Smooth muscle cell (in vitro differentiated cells): ENCODE data around the gene ANKRD33. TPM values are rescaled to one million over a fixed set of nuclear protein-coding genes. Genes with fewer than 3 reads are reported as not detected.

Experiments used
- DNase-seq: peaks from one replicate; lab custom pipeline; 2025; ENCODE audit not compliant: unreplicated experiment; lab: John Stamatoyannopoulos, UW
- H2AFZ ChIP-seq: fragments of 200-600 bp; sonication (generic); 2 replicates; pipeline ENCODE4 v1.6.0; 2016; ENCODE audit warnings: antibody characterized with exemption, low read depth, mild to moderate bottlenecking
- H3F3A ChIP-seq: fragments of 200-600 bp; sonication (generic); 2 replicates; pipeline ENCODE4 v1.6.0; 2017; ENCODE audit warnings: antibody characterized with exemption, low read depth
- H3K27ac ChIP-seq: fragments of 200-600 bp; sonication (generic); 2 replicates; pipeline ENCODE4 v1.5.1; 2016; ENCODE audit warnings: low read depth, mild to moderate bottlenecking
- H3K27me3 ChIP-seq: fragments of 200-600 bp; sonication (generic); 2 replicates; pipeline ENCODE4 v1.6.1; 2016; ENCODE audit warnings: low read depth, mild to moderate bottlenecking
- H3K36me3 ChIP-seq: fragments of 200-600 bp; sonication (generic); 2 replicates; pipeline ENCODE4 v1.5.1; 2016; ENCODE audit warnings: low read depth
- H3K4me1 ChIP-seq: fragments of 200-600 bp; sonication (generic); 2 replicates; pipeline ENCODE4 v1.5.1; 2016; ENCODE audit warnings: low read depth
- H3K4me2 ChIP-seq: fragments of 200-600 bp; sonication (generic); 2 replicates; pipeline ENCODE4 v1.6.0; 2016; ENCODE audit warnings: mild to moderate bottlenecking
- H3K4me3 ChIP-seq: fragments of 200-600 bp; sonication (generic); 2 replicates; pipeline ENCODE4 v1.5.1; 2016; ENCODE audit warnings: mild to moderate bottlenecking
- H3K79me2 ChIP-seq: fragments of 200-600 bp; sonication (generic); 2 replicates; pipeline ENCODE4 v1.6.0; 2016; ENCODE audit warnings: low read depth, mild to moderate bottlenecking
- H3K9ac ChIP-seq: fragments of 200-600 bp; sonication (generic); 2 replicates; pipeline ENCODE4 v1.6.0; 2016; ENCODE audit warnings: low read depth
- H3K9me3 ChIP-seq: fragments of 200-600 bp; sonication (generic); replicated peaks from 2 replicates; pipeline ENCODE4 v1.5.1; 2016; ENCODE audit warnings: low read depth
- H4K20me1 ChIP-seq: fragments of 200-600 bp; sonication (generic); 2 replicates; pipeline ENCODE4 v1.6.0; 2016; ENCODE audit warnings: low read depth
- WGBS: methylation state at CpG from one replicate; pipeline ENCODE4 v1.1.7; 2016; ENCODE audit warnings: low lambda C conversion rate; 5-methylcytosine and 5-hydroxymethylcytosine counted together
- polyA plus RNA-seq: library from polyadenylated mRNA; unstranded; fragments of >200 nt; fragmentation: Nextera tagmentation; extraction: Ambion mirVana; gene quantifications from 2 replicates; pipeline ENCODE4 v1.2.1, GENCODE V29; 2016
- total RNA-seq: library from RNA; depleted of rRNA; stranded (reverse); fragments of >200 nt; gene quantifications from 2 replicates; pipeline ENCODE4 v1.2.3, GENCODE V29; 2014
- TF ChIP-seq, protein P1 (sequence below): fragments of 200-600 bp; sonication (generic); IDR thresholded peaks from 2 replicates; pipeline ENCODE4 v1.5.1; 2017; ENCODE audit warnings: borderline replicate concordance, mild to moderate bottlenecking, antibody characterized with exemption; ENCODE audit not compliant: insufficient read depth, poor library complexity, severe bottlenecking

The ANKRD33 gene
- total and polyA plus RNA-seq, 2 experiments from 2014 or later = 1.3 TPM; not detected in 1

DNA sequence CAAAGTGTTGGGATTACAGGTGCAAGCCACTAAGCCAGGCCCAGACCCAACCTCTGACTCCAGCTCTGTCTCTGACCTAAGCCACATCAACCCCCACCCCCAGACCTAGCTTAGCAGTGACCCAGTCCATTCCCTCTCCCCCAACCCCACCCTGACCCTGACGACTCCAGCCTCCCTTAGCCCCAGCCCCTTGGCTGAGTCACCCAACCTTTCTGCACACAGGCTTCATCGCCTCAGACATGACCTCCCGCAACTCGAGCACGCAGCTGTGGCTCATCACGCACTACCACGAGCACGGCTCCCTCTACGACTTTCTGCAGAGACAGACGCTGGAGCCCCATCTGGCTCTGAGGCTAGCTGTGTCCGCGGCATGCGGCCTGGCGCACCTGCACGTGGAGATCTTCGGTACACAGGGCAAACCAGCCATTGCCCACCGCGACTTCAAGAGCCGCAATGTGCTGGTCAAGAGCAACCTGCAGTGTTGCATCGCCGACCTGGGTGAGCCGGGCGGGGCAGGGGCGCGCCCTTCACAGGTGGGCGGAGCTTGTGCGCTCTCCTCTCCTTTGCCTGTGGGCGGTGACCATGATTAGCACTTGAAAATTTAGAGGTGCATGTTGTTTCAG is 27.2 kb downstream of the ANKRD33 start:
- H3K79me2 ChIP-seq = no peaks in the 10 kb centered on the region
- no peak overlapping the region for H3K9ac ChIP-seq
- no peaks in the 10 kb centered on the region for H4K20me1 ChIP-seq
- H3K4me2 ChIP-seq = no peak overlapping the region
- no peaks in the 10 kb centered on the region for H3F3A ChIP-seq
- no peak overlapping the region for H3K4me3 ChIP-seq
- no peaks in the 10 kb centered on the region for H3K9me3 ChIP-seq
- DNase-seq = no peak
- no peaks in the 10 kb centered on the region for H3K4me1 ChIP-seq
- no peak overlapping the region for H2AFZ ChIP-seq
- no peaks in the 10 kb centered on the region for H3K27me3 ChIP-seq
- TF ChIP-seq, protein P1, sequence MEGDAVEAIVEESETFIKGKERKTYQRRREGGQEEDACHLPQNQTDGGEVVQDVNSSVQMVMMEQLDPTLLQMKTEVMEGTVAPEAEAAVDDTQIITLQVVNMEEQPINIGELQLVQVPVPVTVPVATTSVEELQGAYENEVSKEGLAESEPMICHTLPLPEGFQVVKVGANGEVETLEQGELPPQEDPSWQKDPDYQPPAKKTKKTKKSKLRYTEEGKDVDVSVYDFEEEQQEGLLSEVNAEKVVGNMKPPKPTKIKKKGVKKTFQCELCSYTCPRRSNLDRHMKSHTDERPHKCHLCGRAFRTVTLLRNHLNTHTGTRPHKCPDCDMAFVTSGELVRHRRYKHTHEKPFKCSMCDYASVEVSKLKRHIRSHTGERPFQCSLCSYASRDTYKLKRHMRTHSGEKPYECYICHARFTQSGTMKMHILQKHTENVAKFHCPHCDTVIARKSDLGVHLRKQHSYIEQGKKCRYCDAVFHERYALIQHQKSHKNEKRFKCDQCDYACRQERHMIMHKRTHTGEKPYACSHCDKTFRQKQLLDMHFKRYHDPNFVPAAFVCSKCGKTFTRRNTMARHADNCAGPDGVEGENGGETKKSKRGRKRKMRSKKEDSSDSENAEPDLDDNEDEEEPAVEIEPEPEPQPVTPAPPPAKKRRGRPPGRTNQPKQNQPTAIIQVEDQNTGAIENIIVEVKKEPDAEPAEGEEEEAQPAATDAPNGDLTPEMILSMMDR = no peak
- H3K27ac ChIP-seq = no peak overlapping the region
- 86% methylated on average over 28 of the region's 28 CpGs for WGBS
- no peaks in the 10 kb centered on the region for H3K36me3 ChIP-seq

DNA sequence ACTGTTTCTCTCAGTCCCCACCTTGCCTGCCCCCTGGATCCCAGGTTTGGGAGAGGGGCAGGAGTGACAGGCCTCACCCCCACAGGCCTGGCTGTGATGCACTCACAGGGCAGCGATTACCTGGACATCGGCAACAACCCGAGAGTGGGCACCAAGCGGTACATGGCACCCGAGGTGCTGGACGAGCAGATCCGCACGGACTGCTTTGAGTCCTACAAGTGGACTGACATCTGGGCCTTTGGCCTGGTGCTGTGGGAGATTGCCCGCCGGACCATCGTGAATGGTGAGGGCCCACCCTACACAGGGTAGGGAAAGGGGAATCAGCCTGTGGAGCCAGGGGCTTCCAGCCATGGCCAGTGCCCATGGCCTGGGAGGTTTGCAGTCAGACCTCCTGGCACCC is 28.0 kb downstream of the ANKRD33 start:
- Histone ChIP-seq H3K4me2 (no peak overlapping the region), H3K9me3 (no peaks in the 10 kb centered on the region), H3F3A (no peaks in the 10 kb centered on the region), H3K27ac (no peak overlapping the region), H3K4me3 (no peak overlapping the region), H3K27me3 (no peaks in the 10 kb centered on the region), H3K36me3 (no peaks in the 10 kb centered on the region), H3K9ac (no peak overlapping the region), H3K4me1 (no peaks in the 10 kb centered on the region), H3K79me2 (no peaks in the 10 kb centered on the region), H2AFZ (no peak overlapping the region), H4K20me1 (no peaks in the 10 kb centered on the region)
- 93% methylated on average over 11 of the region's 11 CpGs for WGBS
- DNase-seq = no peak
- TF ChIP-seq, protein P1 = no peak

DNA sequence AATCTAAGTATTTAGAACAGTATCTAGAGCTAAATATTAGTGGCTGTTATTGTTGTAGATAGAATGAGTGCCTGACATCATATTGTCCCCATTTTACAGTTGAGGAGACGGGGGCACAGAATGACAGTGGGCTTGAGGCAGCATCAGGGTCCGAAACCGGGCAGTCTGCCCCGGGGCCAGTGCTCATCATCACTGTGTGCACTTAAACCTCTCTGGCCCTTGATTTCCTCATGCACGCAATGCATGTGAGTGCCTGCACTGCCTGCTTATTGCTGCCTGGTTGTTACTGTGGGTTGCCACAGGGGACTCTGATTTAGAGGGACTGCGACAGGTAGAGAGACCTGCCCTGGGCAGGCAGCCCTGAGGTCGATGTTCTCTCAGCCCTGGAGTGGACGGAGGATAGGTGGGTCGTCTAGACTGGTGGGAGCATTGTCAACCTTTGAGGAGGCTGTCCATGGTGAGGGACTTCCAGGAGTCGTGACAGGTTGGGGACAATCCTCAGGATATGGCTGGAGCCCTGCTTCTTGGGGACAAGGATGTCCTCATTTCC is 29.2 kb downstream of the ANKRD33 start:
- Histone ChIP-seq H3K4me3 (no peak overlapping the region), H3F3A (no peaks in the 10 kb centered on the region), H3K79me2 (no peaks in the 10 kb centered on the region), H3K27me3 (no peaks in the 10 kb centered on the region), H3K4me2 (no peak overlapping the region), H3K9ac (no peak overlapping the region), H3K36me3 (no peaks in the 10 kb centered on the region), H3K9me3 (no peaks in the 10 kb centered on the region), H3K27ac (no peak overlapping the region), H2AFZ (no peak overlapping the region), H4K20me1 (no peaks in the 10 kb centered on the region), H3K4me1 (no peaks in the 10 kb centered on the region)
- TF ChIP-seq, protein P1 = no peak
- DNase-seq = no peak
- 95% methylated on average over 10 of the region's 10 CpGs for WGBS
